NCI-H748 treated with DMSO at 0.1 percent for 48 hours (cell line): Measurements from ENCODE around the gene CLEC4G.

Source experiments
- DNase-seq: peaks from one replicate; lab custom pipeline; 2025; lab: John Stamatoyannopoulos, UW

The CLEC4G gene

GRCh38 chr19:7697721-7698287 lies 34.1 kb downstream of the CLEC4G start:
- no peak for DNase-seq

- no peak for DNase-seq
Measured at GRCh38 chr19:7694499-7694898, 37.4 kb downstream of the CLEC4G start.

DNA sequence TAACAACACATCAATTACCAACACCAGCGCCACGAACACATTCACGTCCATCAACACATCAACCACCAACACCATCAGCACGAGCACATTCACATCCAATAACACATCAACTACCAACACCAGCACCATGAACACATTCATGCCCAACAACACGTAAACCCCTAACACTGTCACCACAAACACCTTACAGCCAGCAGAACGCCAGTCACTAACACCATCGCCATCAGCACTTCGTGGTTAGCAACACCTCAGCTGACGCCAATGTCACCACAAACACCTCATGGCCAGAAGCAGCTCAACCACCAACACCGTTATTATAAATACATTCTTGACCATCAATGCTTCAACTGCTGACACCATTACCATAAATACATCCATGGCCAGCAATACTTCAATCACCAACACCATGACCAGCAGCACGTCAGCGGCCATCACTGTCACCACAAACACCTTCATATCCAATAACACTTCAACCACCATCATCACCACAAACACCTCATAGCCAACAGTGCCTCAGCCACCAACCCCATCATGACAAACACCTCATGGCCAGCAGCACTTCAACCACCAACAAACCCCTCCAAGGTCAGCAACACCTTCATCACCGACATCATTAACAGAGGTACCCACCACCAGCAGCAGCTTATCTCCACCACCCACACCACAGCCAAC lies 39.4 kb downstream of the CLEC4G start:
- no peak for DNase-seq

DNA sequence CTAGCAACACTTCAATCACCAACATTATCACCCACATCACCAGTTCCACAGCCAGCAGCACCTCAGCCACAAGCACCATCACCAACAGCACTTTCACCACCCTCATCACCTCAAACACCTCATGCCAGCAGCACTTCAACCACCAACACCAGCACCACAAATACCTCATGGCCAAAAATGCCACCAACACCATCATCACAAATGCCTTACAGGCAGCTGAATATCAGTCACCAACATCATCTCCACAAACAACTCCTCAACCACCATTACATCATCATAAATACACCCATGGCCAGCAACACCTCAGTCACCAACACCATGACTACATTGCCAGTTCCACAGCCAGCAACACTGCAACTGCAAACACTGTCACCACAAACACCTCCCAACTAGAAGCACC lies 40.4 kb downstream of the CLEC4G start:
- no peak for DNase-seq

DNA sequence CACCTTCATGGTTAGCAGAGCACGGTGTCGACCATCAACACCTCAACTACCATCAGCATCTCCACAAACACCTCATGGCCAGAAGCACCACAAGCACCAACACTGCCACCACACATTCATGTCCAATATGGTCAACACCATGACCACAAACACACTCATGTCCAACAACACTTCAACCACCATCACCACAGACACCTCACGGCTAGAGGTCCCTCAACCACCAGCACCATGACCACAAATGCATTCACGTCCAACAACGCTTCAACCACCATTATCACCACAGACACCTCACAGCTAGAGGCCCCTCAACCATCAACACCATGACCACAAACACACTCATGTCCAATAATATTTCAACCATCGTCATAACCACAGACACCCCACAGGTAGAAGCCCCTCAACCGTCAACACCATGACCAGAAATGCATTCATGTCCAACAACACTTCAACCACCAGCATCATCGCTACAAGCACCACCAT lies 41.1 kb downstream of the CLEC4G start:
- no peak for DNase-seq

GRCh38 chr19:7689165-7689564 lies 42.7 kb downstream of the CLEC4G start:
- DNase-seq, result no peak

GRCh38 chr19:7687177-7687576 lies 44.7 kb downstream of the CLEC4G start:
- no peak for DNase-seq

GRCh38 chr19:7685546-7686445 lies 46.1 kb downstream of the CLEC4G start:
- DNase-seq, result no peak

DNA sequence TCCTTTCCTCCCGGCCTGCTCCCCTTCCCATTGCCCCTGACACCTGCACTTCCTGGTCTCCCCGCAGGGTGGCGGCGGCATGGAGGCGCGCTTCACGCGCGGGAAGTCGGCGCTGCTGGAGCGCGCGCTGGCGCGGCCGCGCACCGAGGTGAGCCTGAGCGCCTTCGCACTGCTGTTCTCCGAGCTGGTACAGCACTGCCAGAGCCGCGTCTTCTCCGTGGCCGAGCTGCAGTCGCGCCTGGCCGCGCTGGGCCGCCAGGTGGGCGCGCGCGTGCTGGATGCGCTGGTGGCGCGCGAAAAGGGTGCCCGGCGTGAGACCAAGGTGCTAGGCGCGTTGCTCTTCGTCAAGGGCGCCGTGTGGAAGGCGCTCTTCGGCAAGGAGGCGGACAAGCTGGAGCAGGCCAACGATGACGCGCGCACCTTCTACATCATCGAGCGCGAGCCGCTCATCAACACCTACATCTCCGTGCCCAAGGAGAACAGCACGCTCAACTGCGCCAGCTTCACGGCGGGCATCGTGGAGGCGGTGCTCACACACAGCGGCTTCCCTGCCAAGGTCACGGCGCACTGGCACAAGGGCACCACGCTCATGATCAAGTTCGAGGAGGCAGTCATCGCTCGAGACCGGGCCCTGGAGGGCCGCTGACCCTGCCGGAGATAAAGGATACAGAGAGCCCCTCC lies 49.6 kb downstream of the CLEC4G start:
- DNase-seq, result no peak

GRCh38 chr19:7681340-7682174 lies 50.4 kb downstream of the CLEC4G start:
- peak; percentile 0 for DNase-seq

- peak; percentile 43 for DNase-seq
Measured at GRCh38 chr19:7680606-7681339, 51.1 kb downstream of the CLEC4G start, which contains the start of gene TRAPPC5. Gene TRAPPC5, plus strand, starts transcription at chr19:7680833. Its CDS starts 1,421 bp downstream, at chr19:7682254.

GRCh38 chr19:7679771-7680605 lies 51.9 kb downstream of the CLEC4G start:
- no peak for DNase-seq

DNA sequence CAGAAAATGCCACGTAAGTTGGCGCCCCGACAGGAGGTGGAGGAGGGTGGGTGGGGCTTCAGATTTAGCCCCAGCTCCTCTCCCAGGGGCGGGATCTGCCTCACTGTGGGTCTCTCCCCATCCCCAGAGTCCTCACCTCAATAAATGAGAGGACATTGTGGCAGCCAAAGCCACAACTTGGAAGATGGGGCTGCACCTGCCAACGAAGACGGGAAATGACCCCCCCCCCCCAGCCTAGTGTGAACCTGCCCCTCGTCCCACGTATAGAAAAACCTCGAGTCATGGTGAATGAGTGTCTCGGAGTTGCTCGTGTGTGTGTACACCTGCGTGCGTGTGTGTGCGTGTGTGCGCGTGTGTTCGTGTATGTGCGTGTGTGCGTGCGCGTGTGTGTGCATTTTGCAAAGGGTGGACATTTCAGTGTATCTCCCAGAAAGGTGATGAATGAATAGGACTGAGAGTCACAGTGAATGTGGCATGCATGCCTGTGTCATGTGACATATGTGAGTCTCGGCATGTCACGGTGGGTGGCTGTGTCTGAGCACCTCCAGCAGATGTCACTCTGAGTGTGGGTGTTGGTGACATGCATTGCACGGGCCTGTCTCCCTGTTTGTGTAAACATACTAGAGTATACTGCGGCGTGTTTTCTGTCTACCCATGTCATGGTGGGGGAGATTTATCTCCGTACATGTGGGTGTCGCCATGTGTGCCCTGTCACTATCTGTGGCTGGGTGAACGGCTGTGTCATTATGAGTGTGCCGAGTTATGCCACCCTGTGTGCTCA lies 52.7 kb downstream of the CLEC4G start:
- no peak for DNase-seq
